ENCODE measurements around the gene MRPL24. TPM values are rescaled to one million over a fixed set of nuclear protein-coding genes. Genes with fewer than 3 reads are reported as not detected.

The MRPL24 gene
- total and polyA plus RNA-seq, 2 donors from 2014 or later = 71.9 to 174 TPM

GRCh38 chr1:156740237-156740740 lies 599 bp downstream of the MRPL24 start:
- Histone ChIP-seq H3K9me3 (ENCODE audit: control insufficient read depth in 2 of 3, insufficient read depth in 1 of 3, low read length in 3 of 3) (no peaks in the 10 kb centered on the region), H3K9ac (ENCODE audit: low read length in 3 of 3) (peak overlapping the region; percentile 63 to 94 (median 72)), H3K4me3 (ENCODE audit: low read length in 3 of 3) (peak overlapping the region; percentile 84 to 96 (median 94)), H3K27ac (ENCODE audit: low read depth in 2 of 2, low read length in 2 of 2) (peak overlapping the region in 1 of 2 donors; percentile 25), H3K27me3 (ENCODE audit: control insufficient read depth, insufficient read depth, low read length) (no peaks in the 10 kb centered on the region), H3K36me3 (ENCODE audit: control insufficient read depth in 2 of 3, insufficient read depth in 3 of 3, low read length in 3 of 3) (peaks cover 0 to 21% (median 9%) of the 10 kb centered on the region in 3 donors), H3K4me1 (ENCODE audit: control insufficient read depth in 2 of 3, insufficient read depth in 2 of 3, low read depth in 1 of 3, low read length in 3 of 3) (peaks cover 0 to 11% (median 6%) of the 10 kb centered on the region in 3 donors)
- intact Hi-C loops (cut with DNase I) = no loop called here
- no peak for TF ChIP-seq CTCF (IDR thresholded peaks at IDR 0.05; ENCODE audit: borderline replicate concordance, extremely low read depth, insufficient read depth)
- DNase-seq = no peak
- no peak for FAIRE-seq

GRCh38 chr1:156738916-156739315 lies 2.0 kb downstream of the MRPL24 start:
- intact Hi-C loops (cut with DNase I) = no loop called here
- no peak for TF ChIP-seq CTCF (IDR thresholded peaks at IDR 0.05; ENCODE audit: borderline replicate concordance, extremely low read depth, insufficient read depth)
- DNase-seq = no peak
- no peak overlapping the region for H3K27ac ChIP-seq (ENCODE audit: low read depth in 2 of 2, low read length in 2 of 2)
- H3K36me3 ChIP-seq (ENCODE audit: control insufficient read depth in 2 of 3, insufficient read depth in 3 of 3, low read length in 3 of 3) = peaks cover 0 to 18% (median 9%) of the 10 kb centered on the region in 3 donors
- H3K4me1 ChIP-seq (ENCODE audit: control insufficient read depth in 2 of 3, insufficient read depth in 2 of 3, low read depth in 1 of 3, low read length in 3 of 3) = peaks cover 0 to 11% (median 6%) of the 10 kb centered on the region in 3 donors
- no peaks in the 10 kb centered on the region for H3K27me3 ChIP-seq (ENCODE audit: control insufficient read depth, insufficient read depth, low read length)
- H3K9ac ChIP-seq (ENCODE audit: low read length in 3 of 3) = no peak overlapping the region
- H3K4me3 ChIP-seq (ENCODE audit: low read length in 3 of 3) = no peak overlapping the region
- FAIRE-seq = no peak
- H3K9me3 ChIP-seq (ENCODE audit: control insufficient read depth in 2 of 3, insufficient read depth in 1 of 3, low read length in 3 of 3) = no peaks in the 10 kb centered on the region

- no peak for FAIRE-seq
- Histone ChIP-seq H3K27me3 (ENCODE audit: control insufficient read depth, insufficient read depth, low read length) (no peaks in the 10 kb centered on the region), H3K4me1 (ENCODE audit: control insufficient read depth in 2 of 3, insufficient read depth in 2 of 3, low read depth in 1 of 3, low read length in 3 of 3) (peaks cover 0 to 11% (median 6%) of the 10 kb centered on the region in 3 donors), H3K9me3 (ENCODE audit: control insufficient read depth in 2 of 3, insufficient read depth in 1 of 3, low read length in 3 of 3) (no peaks in the 10 kb centered on the region), H3K4me3 (ENCODE audit: low read length in 3 of 3) (no peak overlapping the region), H3K36me3 (ENCODE audit: control insufficient read depth in 2 of 3, insufficient read depth in 3 of 3, low read length in 3 of 3) (peaks cover 0 to 13% (median 7%) of the 10 kb centered on the region in 3 donors), H3K27ac (ENCODE audit: low read depth in 2 of 2, low read length in 2 of 2) (no peak overlapping the region), H3K9ac (ENCODE audit: low read length in 3 of 3) (no peak overlapping the region)
- TF ChIP-seq CTCF (IDR thresholded peaks at IDR 0.05; ENCODE audit: borderline replicate concordance, extremely low read depth, insufficient read depth) = no peak
- intact Hi-C loops (cut with DNase I) = no loop called here
- no peak for DNase-seq
Measured at GRCh38 chr1:156738407-156738806, 2.5 kb downstream of the MRPL24 start.

Data from kidney (tissue), 14 donors.